ENCODE results near the gene SRGAP2C.
"Not testable (repeated sequence)": the region's sequence is repeated elsewhere in the genome, so short reads cannot be mapped to it uniquely, and the experiment has no call there.

DNA sequence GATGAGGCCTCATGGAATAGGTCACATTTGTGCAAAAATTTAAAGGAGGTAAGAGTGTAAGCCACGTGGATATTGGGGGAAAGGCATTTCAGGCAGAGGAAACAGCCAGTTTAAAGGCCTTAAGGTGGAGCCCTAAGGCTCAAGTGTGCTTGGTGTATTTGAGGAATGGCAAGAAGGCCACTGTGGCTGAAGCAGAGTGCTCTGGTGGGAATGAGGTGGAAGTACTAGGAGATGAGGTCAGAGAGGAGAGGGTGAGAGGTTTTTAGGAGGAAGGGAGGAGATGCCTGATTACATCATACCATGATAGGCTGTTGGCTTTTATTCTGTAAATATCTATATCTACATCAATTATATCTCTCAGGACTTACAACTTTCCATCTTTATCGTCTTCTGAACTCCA is 75.4 kb downstream of the SRGAP2C start:
- TF ChIP-seq, protein P1, sequence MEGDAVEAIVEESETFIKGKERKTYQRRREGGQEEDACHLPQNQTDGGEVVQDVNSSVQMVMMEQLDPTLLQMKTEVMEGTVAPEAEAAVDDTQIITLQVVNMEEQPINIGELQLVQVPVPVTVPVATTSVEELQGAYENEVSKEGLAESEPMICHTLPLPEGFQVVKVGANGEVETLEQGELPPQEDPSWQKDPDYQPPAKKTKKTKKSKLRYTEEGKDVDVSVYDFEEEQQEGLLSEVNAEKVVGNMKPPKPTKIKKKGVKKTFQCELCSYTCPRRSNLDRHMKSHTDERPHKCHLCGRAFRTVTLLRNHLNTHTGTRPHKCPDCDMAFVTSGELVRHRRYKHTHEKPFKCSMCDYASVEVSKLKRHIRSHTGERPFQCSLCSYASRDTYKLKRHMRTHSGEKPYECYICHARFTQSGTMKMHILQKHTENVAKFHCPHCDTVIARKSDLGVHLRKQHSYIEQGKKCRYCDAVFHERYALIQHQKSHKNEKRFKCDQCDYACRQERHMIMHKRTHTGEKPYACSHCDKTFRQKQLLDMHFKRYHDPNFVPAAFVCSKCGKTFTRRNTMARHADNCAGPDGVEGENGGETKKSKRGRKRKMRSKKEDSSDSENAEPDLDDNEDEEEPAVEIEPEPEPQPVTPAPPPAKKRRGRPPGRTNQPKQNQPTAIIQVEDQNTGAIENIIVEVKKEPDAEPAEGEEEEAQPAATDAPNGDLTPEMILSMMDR (IDR thresholded peaks at IDR 0.05 in 8 of 11, conservative IDR thresholded peaks at IDR 0.05 in 3 of 11), result not testable (repeated sequence)
- TF ChIP-seq POLR2AphosphoS5, POLR2A (IDR thresholded peaks at IDR 0.05): not testable (repeated sequence)

All from spleen (tissue), 7 donors.